Erythroblast (primary cell): ENCODE data around the gene REP15.

Source experiments
- GATA1 ChIP-seq: IDR thresholded peaks from 2 replicates; pipeline ENCODE4 v1.6.1; 2011; ENCODE audit warnings: low read depth, mild to moderate bottlenecking, control low read depth, low read length, moderate library complexity
- POLR2A ChIP-seq: IDR thresholded peaks from 2 replicates; pipeline ENCODE4 v1.6.1; 2011; ENCODE audit warnings: mild to moderate bottlenecking, low read length

DNA sequence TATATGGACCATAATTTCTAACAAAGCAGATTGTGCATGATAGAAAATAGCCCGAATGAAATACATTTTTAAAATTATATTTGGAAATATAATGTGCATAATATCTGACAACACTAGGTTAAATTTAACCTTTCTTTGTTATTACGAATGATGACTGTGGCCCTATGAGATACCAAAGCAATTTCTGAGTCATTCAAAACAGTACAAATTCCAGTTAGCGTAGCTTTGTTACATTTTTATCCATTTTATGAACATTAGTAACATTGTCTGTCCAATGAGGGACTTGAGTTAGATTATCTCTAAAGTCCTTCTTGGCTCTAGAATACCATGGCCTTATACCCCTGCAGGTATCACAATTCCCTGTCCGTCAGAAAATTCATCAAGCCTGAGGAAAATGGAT is 39.0 kb upstream of the REP15 start:
- TF ChIP-seq POLR2A (no peak), GATA1 (no peak)
